ENCODE measurements around the gene RELT.

Gene RELT

GRCh38 chr11:73386546-73386945 lies 10.3 kb downstream of the RELT start:
- DNase-seq (ENCODE audit: extremely low read depth, insufficient read length) = no peak
- TF ChIP-seq, protein P1, sequence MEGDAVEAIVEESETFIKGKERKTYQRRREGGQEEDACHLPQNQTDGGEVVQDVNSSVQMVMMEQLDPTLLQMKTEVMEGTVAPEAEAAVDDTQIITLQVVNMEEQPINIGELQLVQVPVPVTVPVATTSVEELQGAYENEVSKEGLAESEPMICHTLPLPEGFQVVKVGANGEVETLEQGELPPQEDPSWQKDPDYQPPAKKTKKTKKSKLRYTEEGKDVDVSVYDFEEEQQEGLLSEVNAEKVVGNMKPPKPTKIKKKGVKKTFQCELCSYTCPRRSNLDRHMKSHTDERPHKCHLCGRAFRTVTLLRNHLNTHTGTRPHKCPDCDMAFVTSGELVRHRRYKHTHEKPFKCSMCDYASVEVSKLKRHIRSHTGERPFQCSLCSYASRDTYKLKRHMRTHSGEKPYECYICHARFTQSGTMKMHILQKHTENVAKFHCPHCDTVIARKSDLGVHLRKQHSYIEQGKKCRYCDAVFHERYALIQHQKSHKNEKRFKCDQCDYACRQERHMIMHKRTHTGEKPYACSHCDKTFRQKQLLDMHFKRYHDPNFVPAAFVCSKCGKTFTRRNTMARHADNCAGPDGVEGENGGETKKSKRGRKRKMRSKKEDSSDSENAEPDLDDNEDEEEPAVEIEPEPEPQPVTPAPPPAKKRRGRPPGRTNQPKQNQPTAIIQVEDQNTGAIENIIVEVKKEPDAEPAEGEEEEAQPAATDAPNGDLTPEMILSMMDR (IDR thresholded peaks at IDR 0.05; ENCODE audit: insufficient read depth, low read length, poor library complexity, severe bottlenecking) = no peak
- H3K4me3 ChIP-seq (replicated peaks; ENCODE audit: low read depth, low read length) = peak overlapping the region; percentile 29
- H3K27me3 ChIP-seq (replicated peaks; ENCODE audit: control insufficient read depth, insufficient read depth, low read length) = no peaks in the 10 kb centered on the region
- H3K36me3 ChIP-seq (ENCODE audit: control insufficient read depth, insufficient read depth, low read length) = peaks cover 13% of the 10 kb centered on the region

- H3K27me3 ChIP-seq (replicated peaks; ENCODE audit: control insufficient read depth, insufficient read depth, low read length) = no peaks in the 10 kb centered on the region
- peaks cover 23% of the 10 kb centered on the region for H3K36me3 ChIP-seq (ENCODE audit: control insufficient read depth, insufficient read depth, low read length)
- no peak overlapping the region; the same call in 1 of the 2 replicates for H3K4me3 ChIP-seq (replicated peaks; ENCODE audit: low read depth, low read length)
- TF ChIP-seq, protein P1 (IDR thresholded peaks at IDR 0.05; ENCODE audit: insufficient read depth, low read length, poor library complexity, severe bottlenecking) = peak; percentile 9
- no peak for DNase-seq (ENCODE audit: extremely low read depth, insufficient read length)
These were observed 11.5 kb downstream of the RELT start for GRCh38 chr11:73387594-73388264.

DNA sequence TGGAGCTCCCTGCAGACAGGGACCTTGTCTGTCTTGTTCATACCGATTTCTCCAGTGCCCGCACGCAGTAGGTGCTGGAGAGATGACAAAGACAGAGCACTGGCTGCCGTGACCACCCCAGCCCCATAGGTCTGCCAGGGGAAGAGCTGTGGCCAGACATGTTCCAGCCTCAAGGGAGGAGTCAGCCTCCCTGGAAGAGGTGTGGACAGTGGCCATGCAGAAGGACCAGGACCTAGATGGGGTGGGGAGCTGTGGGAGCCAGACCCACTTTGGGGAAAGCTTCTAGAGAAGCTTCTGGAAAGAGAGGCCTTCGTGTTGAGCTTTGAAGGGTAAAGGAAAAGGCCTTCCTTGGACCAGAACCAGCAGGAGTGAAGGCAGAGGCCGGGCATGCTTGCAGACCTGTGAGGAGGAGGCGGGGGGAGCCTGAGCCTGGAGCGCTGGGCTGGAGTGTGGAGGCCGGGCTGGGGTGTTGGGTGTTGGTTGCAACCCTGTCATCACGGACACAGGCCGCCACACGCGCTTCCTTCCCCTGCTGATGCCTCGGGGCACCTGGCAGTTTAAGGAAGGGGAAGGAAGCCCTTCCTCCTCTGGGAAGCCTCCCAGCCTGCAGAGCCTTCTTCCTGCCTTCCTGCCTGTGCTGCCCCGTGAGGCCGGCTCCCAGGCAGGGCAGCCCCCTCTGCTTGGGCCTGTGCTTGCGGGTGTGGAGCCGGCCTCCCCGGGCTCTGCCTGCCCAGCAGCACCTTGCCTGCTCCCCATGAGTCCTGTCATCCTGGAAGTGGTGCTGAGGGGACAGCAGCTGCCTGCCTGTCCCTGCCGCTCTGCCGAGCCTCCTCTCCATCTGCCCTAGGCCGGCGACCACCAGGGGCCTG lies 12.3 kb downstream of the RELT start:
- DNase-seq (ENCODE audit: extremely low read depth, insufficient read length) = no peak
- Histone ChIP-seq H3K36me3 (ENCODE audit: control insufficient read depth, insufficient read depth, low read length) (peaks cover 29% of the 10 kb centered on the region), H3K4me3 (replicated peaks; ENCODE audit: low read depth, low read length) (no peak overlapping the region), H3K27me3 (replicated peaks; ENCODE audit: control insufficient read depth, insufficient read depth, low read length) (no peaks in the 10 kb centered on the region)
- TF ChIP-seq, protein P1 (IDR thresholded peaks at IDR 0.05; ENCODE audit: insufficient read depth, low read length, poor library complexity, severe bottlenecking) = no peak

- Histone ChIP-seq H3K36me3 (ENCODE audit: control insufficient read depth, insufficient read depth, low read length) (peaks cover 34% of the 10 kb centered on the region), H3K27me3 (replicated peaks; ENCODE audit: control insufficient read depth, insufficient read depth, low read length) (no peaks in the 10 kb centered on the region), H3K4me3 (replicated peaks; ENCODE audit: low read depth, low read length) (no peak overlapping the region)
- DNase-seq (ENCODE audit: extremely low read depth, insufficient read length) = no peak
- TF ChIP-seq, protein P1 (IDR thresholded peaks at IDR 0.05; ENCODE audit: insufficient read depth, low read length, poor library complexity, severe bottlenecking) = no peak
These were observed 12.9 kb downstream of the RELT start for GRCh38 chr11:73389134-73389525.

- TF ChIP-seq, protein P1 (IDR thresholded peaks at IDR 0.05; ENCODE audit: insufficient read depth, low read length, poor library complexity, severe bottlenecking) = no peak
- Histone ChIP-seq H3K27me3 (replicated peaks; ENCODE audit: control insufficient read depth, insufficient read depth, low read length) (no peaks in the 10 kb centered on the region), H3K36me3 (ENCODE audit: control insufficient read depth, insufficient read depth, low read length) (peaks cover 40% of the 10 kb centered on the region), H3K4me3 (replicated peaks; ENCODE audit: low read depth, low read length) (no peak overlapping the region)
- no peak for DNase-seq (ENCODE audit: extremely low read depth, insufficient read length)
These were observed 13.7 kb downstream of the RELT start for GRCh38 chr11:73389916-73390315.

All from GM06990 (cell line).